Measurements from ENCODE around the gene VPS52. TPM values are rescaled to one million over a fixed set of nuclear protein-coding genes. Genes with fewer than 3 reads are reported as not detected.

The VPS52 gene
- total RNA-seq, 4 donors from 2014 or later = 18.1 to 45.5 (median 31.5) TPM

DNA sequence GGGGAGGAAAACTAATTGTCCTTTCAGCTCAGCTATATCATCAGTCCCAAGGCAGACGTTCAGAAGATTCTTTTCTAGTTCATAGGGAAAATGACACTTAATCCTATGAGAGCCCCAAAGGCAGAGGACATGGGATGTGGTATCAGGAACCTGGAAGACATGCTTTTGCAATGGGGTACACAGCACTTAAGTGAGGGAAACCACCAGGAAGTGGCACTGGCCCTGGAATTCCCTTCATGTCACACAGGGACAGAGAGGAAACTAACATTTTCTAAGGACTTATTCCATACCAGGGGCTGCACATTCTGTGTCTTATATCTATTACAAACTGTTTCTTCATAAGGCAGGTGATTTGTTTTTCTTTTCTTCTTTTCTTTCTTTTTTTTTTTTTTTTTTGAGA lies 28.2 kb downstream of the VPS52 start:
- no peak overlapping the region for H3K27ac ChIP-seq
- peaks cover 0 to 9% (median 6%) of the 10 kb centered on the region in 3 donors for H3K4me1 ChIP-seq
- TF ChIP-seq POLR2AphosphoS5 (IDR thresholded peaks at IDR 0.05) = no peak
- TF ChIP-seq, protein P1, sequence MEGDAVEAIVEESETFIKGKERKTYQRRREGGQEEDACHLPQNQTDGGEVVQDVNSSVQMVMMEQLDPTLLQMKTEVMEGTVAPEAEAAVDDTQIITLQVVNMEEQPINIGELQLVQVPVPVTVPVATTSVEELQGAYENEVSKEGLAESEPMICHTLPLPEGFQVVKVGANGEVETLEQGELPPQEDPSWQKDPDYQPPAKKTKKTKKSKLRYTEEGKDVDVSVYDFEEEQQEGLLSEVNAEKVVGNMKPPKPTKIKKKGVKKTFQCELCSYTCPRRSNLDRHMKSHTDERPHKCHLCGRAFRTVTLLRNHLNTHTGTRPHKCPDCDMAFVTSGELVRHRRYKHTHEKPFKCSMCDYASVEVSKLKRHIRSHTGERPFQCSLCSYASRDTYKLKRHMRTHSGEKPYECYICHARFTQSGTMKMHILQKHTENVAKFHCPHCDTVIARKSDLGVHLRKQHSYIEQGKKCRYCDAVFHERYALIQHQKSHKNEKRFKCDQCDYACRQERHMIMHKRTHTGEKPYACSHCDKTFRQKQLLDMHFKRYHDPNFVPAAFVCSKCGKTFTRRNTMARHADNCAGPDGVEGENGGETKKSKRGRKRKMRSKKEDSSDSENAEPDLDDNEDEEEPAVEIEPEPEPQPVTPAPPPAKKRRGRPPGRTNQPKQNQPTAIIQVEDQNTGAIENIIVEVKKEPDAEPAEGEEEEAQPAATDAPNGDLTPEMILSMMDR (IDR thresholded peaks at IDR 0.05) = no peak
- no peak for TF ChIP-seq EP300 (IDR thresholded peaks at IDR 0.05)
- no peak for TF ChIP-seq POLR2A (IDR thresholded peaks at IDR 0.05)
- H3K9me3 ChIP-seq = no peaks in the 10 kb centered on the region
- H3K4me3 ChIP-seq = no peak overlapping the region
- H3K36me3 ChIP-seq = no peaks in the 10 kb centered on the region
- H3K27me3 ChIP-seq = peaks cover 40% of the 10 kb centered on the region
- WGBS, 2 donors (ENCODE audit: low coverage in 1 of 2) = 13 to 50% methylated on average over 1 of the region's 1 CpG
- ATAC-seq = no peak

DNA sequence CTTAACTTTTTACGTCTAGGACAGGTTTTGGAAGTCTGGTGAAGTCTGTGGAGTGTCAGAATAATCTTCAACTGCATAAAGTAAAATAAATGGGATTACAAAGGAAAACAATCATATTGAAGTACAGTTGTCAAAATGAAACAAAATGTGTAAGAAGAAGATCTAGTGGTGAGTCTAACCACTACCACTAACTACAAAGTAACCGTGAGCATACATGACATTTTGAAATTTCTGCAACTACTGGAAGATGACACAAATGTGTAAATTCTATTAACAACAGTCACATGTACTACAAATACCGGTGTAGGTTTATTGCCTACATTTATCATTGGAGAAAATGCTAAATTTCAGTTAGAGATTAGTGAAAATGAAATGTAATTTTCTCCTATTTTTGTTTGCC lies 29.7 kb downstream of the VPS52 start:
- Histone ChIP-seq H3K27ac (no peak overlapping the region), H3K36me3 (no peaks in the 10 kb centered on the region), H3K4me3 (no peak overlapping the region), H3K9me3 (no peaks in the 10 kb centered on the region), H3K27me3 (peaks cover 51% of the 10 kb centered on the region), H3K4me1 (no peaks in the 10 kb centered on the region)
- TF ChIP-seq EP300 (IDR thresholded peaks at IDR 0.05) (no peak), POLR2AphosphoS5 (IDR thresholded peaks at IDR 0.05) (no peak), POLR2A (IDR thresholded peaks at IDR 0.05) (no peak)
- TF ChIP-seq, protein P1 (IDR thresholded peaks at IDR 0.05) = no peak
- 44 to 47% methylated on average over 3 of the region's 3 CpGs for WGBS, 2 donors (ENCODE audit: low coverage in 1 of 2)
- no peak for ATAC-seq

DNA sequence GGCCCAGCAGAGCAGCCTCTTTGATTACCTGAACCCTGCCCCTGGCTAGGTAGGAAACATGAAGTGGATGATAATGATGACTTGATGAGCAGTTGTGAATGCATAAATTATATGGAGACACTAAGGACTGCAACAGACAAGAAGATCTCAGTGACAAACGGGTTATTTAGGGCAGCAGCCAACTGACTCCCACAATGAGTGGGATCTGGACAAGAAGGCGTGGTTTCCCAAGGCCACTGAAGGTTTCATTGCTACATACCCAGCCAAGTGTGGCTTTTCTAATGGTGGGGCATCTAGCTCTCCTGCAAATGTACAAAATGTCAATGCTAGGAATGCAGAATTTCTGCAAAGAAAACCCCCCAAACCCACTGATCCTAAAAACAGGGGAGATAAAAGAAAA lies 33.9 kb downstream of the VPS52 start:
- Histone ChIP-seq H3K27ac (no peak overlapping the region), H3K27me3 (peaks cover 66% of the 10 kb centered on the region), H3K4me1 (no peaks in the 10 kb centered on the region), H3K9me3 (no peaks in the 10 kb centered on the region), H3K36me3 (no peaks in the 10 kb centered on the region), H3K4me3 (no peak overlapping the region)
- no peak for ATAC-seq
- TF ChIP-seq POLR2AphosphoS5 (IDR thresholded peaks at IDR 0.05) (no peak), POLR2A (IDR thresholded peaks at IDR 0.05) (no peak), EP300 (IDR thresholded peaks at IDR 0.05) (no peak)
- TF ChIP-seq, protein P1 (IDR thresholded peaks at IDR 0.05) = no peak
- 64 to 67% methylated on average over 2 of the region's 2 CpGs for WGBS, 2 donors (ENCODE audit: low coverage in 1 of 2)

DNA sequence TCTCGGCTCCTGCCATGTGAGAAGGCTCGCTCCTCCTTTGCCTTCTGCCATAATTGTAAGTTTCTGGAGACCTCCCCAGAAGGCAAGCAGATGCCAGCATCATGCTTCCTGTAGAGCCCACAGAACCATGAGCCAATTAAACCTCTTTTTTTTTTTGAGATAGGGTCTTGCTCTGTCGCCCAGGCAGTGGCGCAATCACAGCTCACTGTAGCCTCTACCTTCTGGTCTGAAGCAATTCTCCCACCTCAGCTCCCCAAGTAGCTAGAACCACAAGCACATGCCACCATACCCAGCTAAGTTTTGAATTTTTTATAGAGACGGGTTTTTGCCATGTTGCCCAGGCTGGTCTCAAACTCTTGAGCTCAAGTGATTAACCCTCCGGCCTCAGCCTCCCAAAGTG lies 34.8 kb downstream of the VPS52 start:
- no peak overlapping the region for H3K27ac ChIP-seq
- peaks cover 71% of the 10 kb centered on the region for H3K27me3 ChIP-seq
- no peaks in the 10 kb centered on the region for H3K4me1 ChIP-seq
- TF ChIP-seq POLR2A (IDR thresholded peaks at IDR 0.05) = no peak
- TF ChIP-seq, protein P1 (IDR thresholded peaks at IDR 0.05) = no peak
- no peak for TF ChIP-seq EP300 (IDR thresholded peaks at IDR 0.05)
- no peak for TF ChIP-seq POLR2AphosphoS5 (IDR thresholded peaks at IDR 0.05)
- no peaks in the 10 kb centered on the region for H3K36me3 ChIP-seq
- 76 to 92% methylated on average over 4 to 6 of the region's 6 CpGs for WGBS, 2 donors (ENCODE audit: low coverage in 1 of 2)
- H3K9me3 ChIP-seq = no peaks in the 10 kb centered on the region
- ATAC-seq = no peak
- no peak overlapping the region for H3K4me3 ChIP-seq

DNA sequence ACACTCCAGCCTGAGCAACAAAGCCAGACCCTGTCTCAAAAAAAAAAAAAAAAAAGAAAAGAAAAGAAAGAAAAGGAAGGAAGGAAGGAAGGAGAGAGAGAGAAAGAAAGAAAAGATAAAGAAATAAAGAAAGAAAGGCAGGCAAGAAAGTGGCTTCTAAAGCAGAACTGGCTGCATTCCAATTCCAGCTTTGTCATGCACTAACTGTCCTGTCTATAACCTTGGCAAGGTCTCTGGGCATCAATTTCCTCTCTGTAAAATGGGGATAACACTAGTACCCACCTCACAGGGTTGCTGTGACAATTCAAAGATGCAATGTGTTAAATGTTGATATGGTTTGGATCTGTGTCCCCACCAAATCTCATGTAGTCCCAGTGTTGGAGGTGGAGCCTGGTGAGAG lies 35.3 kb downstream of the VPS52 start:
- H3K27me3 ChIP-seq = peaks cover 76% of the 10 kb centered on the region

More for the DNA sequence above, 35.3 kb downstream of the VPS52 start:
- no peaks in the 10 kb centered on the region for H3K4me1 ChIP-seq
- no peaks in the 10 kb centered on the region for H3K9me3 ChIP-seq
- H3K4me3 ChIP-seq = no peak overlapping the region
- ATAC-seq = no peak
- TF ChIP-seq POLR2AphosphoS5 (IDR thresholded peaks at IDR 0.05) (no peak), EP300 (IDR thresholded peaks at IDR 0.05) (no peak)
- no peaks in the 10 kb centered on the region for H3K36me3 ChIP-seq
- no peak overlapping the region for H3K27ac ChIP-seq
